Stimulated activated CD4-positive, alpha-beta T cell treated with anti-CD3 and anti-CD28 coated beads, Interleukin-2, amount 100 ng/mL, for 4 hours (primary cell): Measurements from ENCODE around the gene TEPSIN.

Source experiments
- DNase-seq: peaks from one replicate; pipeline ENCODE4 v3.0.0-alpha.2; 2020; ENCODE audit warnings: low read depth

The TEPSIN gene

GRCh38 chr17:81219476-81220180 is 19.2 kb downstream of the TEPSIN start:
- DNase-seq: no peak

GRCh38 chr17:81218991-81219390 is 19.9 kb downstream of the TEPSIN start:
- DNase-seq: no peak

GRCh38 chr17:81218459-81218858 is 20.4 kb downstream of the TEPSIN start:
- no peak for DNase-seq

- DNase-seq: no peak
Measured at GRCh38 chr17:81217491-81217890, 21.4 kb downstream of the TEPSIN start.

- no peak for DNase-seq
Measured at GRCh38 chr17:81213978-81214377, 24.9 kb downstream of the TEPSIN start.

- no peak for DNase-seq
Measured at GRCh38 chr17:81212365-81212764, 26.5 kb downstream of the TEPSIN start.

GRCh38 chr17:81210868-81211267 is 28.0 kb downstream of the TEPSIN start:
- DNase-seq: no peak

GRCh38 chr17:81210466-81210865 is 28.4 kb downstream of the TEPSIN start:
- DNase-seq: no peak

GRCh38 chr17:81209141-81209540 is 29.7 kb downstream of the TEPSIN start:
- DNase-seq: no peak

- no peak for DNase-seq
Measured at GRCh38 chr17:81208651-81209050, 30.2 kb downstream of the TEPSIN start.

GRCh38 chr17:81207610-81208581 is 31.0 kb downstream of the TEPSIN start:
- no peak for DNase-seq

- DNase-seq: no peak
Measured at GRCh38 chr17:81206657-81207056, 32.2 kb downstream of the TEPSIN start.

GRCh38 chr17:81206166-81206565 is 32.7 kb downstream of the TEPSIN start:
- no peak for DNase-seq

- no peak for DNase-seq
Measured at GRCh38 chr17:81204578-81204977, 34.3 kb downstream of the TEPSIN start.

- no peak for DNase-seq
Measured at GRCh38 chr17:81203136-81203535, 35.7 kb downstream of the TEPSIN start.

GRCh38 chr17:81202318-81202717 is 36.5 kb downstream of the TEPSIN start:
- DNase-seq: no peak

- DNase-seq: no peak
Measured at GRCh38 chr17:81200695-81201580, 37.9 kb downstream of the TEPSIN start.

- no peak for DNase-seq
Measured at GRCh38 chr17:81200201-81200600, 38.7 kb downstream of the TEPSIN start.

- DNase-seq: no peak
Measured at GRCh38 chr17:81199482-81199830, 39.4 kb downstream of the TEPSIN start.

- DNase-seq: no peak
Measured at GRCh38 chr17:81198826-81199481, 39.9 kb downstream of the TEPSIN start.

- no peak for DNase-seq
Measured at GRCh38 chr17:81197831-81198490, 40.9 kb downstream of the TEPSIN start.
